GM12891 (cell line): ENCODE data around the gene RBX1.

Experiments used
- DNase-seq: peaks from one replicate; pipeline ENCODE4 v3.0.0; 2011; ENCODE audit warnings: low spot score; ENCODE audit not compliant: insufficient read length
- FAIRE-seq: peaks from 2 replicates; lab custom pipeline; 2011; peaks lifted over from hg19 to GRCh38; lab: Jason Lieb, UNC
- PAX5 ChIP-seq: IDR thresholded peaks from 2 replicates; pipeline ENCODE4 v1.6.1; 2011; ENCODE audit warnings: low read length, moderate library complexity, mild to moderate bottlenecking; ENCODE audit not compliant: insufficient read depth, severe bottlenecking
- POLR2A ChIP-seq: IDR thresholded peaks from 2 replicates; pipeline ENCODE4 v1.6.1; 2011; ENCODE audit warnings: low read depth, low read length, control low read depth
- POLR2AphosphoS5 ChIP-seq: IDR thresholded peaks from 2 replicates; pipeline ENCODE4 v1.6.1; 2011; ENCODE audit warnings: low read depth, low read length, control low read depth
- POU2F2 ChIP-seq: IDR thresholded peaks from 2 replicates; pipeline ENCODE4 v1.6.1; 2011; ENCODE audit warnings: low read depth, mild to moderate bottlenecking, control low read depth, low read length, moderate library complexity
- SPI1 ChIP-seq: IDR thresholded peaks from 2 replicates; pipeline ENCODE4 v1.6.1; 2011; ENCODE audit warnings: low read depth, low read length, control low read depth
- TAF1 ChIP-seq: IDR thresholded peaks from 2 replicates; pipeline ENCODE4 v1.6.1; 2011; ENCODE audit warnings: low read depth, low read length, control low read depth

The RBX1 gene

GRCh38 chr22:40973144-40973543 is 22.0 kb downstream of the RBX1 start:
- TF ChIP-seq POU2F2, result no peak
- TF ChIP-seq POLR2AphosphoS5, result no peak; the same call in 1 of the 2 replicates
- no peak for TF ChIP-seq TAF1
- TF ChIP-seq PAX5, result no peak
- TF ChIP-seq POLR2A, result no peak
- no peak for TF ChIP-seq SPI1
- FAIRE-seq (no peak), DNase-seq (no peak)

GRCh38 chr22:40975366-40975765 is 24.2 kb downstream of the RBX1 start:
- FAIRE-seq (no peak), DNase-seq (no peak)
- TF ChIP-seq TAF1 (no peak), SPI1 (no peak), PAX5 (no peak), POU2F2 (no peak), POLR2AphosphoS5 (no peak), POLR2A (no peak)

DNA sequence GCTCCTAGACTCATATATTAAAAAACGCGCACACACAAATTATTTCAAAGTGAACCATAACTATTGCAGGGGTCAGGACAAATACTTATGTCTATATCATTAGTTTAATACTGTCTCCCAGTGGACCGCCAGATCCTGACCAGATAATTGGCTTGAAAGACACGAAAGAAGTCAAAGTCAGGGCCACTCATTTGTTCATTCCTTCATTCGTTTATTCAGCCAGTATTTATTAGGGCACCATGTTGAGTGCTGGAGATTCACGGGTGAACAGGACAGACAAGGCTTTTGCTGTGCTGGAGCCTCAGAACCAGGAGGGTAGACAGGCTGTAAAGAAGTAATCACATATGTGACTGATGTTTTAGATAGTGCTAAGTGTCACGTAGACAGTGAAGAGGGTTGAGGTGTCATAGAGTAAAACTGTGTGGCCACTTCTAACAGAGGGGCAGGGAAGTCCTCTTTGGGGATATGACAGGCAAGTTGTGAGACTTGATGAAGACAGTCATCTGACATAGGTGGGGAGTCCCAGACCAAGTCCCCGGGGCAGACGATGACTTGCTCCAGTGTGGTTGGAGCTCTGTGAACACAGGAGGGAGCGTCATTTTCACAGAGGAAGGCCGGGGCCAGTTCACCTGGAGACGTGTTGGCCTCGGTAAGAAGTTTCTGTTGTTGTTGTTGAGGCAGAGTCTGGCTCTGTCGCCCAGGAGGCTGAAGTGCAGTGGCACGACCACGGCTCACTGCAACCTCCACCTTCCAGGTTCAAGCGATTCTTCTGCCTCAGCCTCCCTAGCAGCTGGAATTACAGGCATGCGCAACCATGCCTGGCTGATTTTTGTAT is 25.9 kb downstream of the RBX1 start:
- no peak for TF ChIP-seq POLR2AphosphoS5
- TF ChIP-seq SPI1, result no peak
- TF ChIP-seq POU2F2, result no peak
- no peak for TF ChIP-seq TAF1
- no peak for TF ChIP-seq POLR2A
- no peak for TF ChIP-seq PAX5
- DNase-seq, result no peak
- FAIRE-seq, result no peak

GRCh38 chr22:40979198-40979597 is 28.0 kb downstream of the RBX1 start:
- no peak for DNase-seq
- TF ChIP-seq TAF1 (no peak), PAX5 (no peak), SPI1 (no peak), POLR2AphosphoS5 (no peak), POLR2A (no peak), POU2F2 (no peak)
- no peak for FAIRE-seq

DNA sequence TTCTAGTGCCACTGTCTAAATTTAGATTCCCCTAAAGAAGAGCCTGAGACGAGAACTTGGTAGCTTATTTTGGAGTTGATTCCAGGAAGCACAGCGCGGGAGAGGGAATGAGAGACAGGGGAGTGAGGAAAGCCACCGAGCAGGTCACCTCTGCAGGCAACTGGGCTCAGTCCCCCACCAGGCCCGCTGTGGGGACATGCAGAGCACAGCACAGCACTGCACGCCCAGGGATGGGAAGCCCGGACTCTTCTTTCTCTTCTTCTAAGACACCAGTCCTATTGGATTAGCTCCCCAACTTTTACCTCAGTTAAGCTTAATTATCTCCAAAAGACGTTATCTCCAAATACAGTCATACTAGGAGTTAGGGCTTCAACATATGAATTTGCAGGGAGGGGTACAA is 28.7 kb downstream of the RBX1 start:
- TF ChIP-seq SPI1 (no peak), PAX5 (no peak), TAF1 (no peak), POLR2A (no peak), POLR2AphosphoS5 (no peak), POU2F2 (no peak)
- DNase-seq, result no peak
- FAIRE-seq, result no peak

- no peak for DNase-seq
- FAIRE-seq, result no peak
- TF ChIP-seq POU2F2 (no peak), PAX5 (no peak), TAF1 (no peak)
These were observed 31.6 kb downstream of the RBX1 start for GRCh38 chr22:40982482-40983385.

DNA sequence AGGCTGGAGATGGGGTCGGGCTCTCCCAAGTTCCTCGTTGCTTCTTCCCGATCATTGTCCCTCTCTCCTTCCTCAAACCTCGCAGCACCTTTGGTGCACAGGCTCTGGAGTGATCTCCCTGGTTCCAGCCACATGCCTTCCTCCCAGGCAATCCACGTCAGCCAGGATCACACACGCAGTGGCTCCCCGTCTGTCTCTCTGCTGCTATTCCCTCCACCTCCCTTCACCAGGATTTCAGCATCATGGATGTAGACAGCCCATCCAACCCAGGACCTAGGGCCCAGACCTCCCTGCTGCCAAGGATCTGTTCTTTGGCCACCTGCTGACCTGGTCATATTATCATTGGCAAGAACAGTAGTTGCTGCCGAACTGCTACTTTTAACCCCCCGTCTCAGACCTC is 40.1 kb downstream of the RBX1 start:
- no peak for DNase-seq
- no peak for FAIRE-seq
- TF ChIP-seq TAF1 (no peak), POLR2A (no peak), POU2F2 (no peak), PAX5 (no peak), POLR2AphosphoS5 (no peak), SPI1 (no peak)

- DNase-seq (no peak), FAIRE-seq (no peak)
- TF ChIP-seq POLR2AphosphoS5 (no peak), PAX5 (no peak), SPI1 (no peak), POU2F2 (no peak), TAF1 (no peak), POLR2A (no peak)
These were observed 44.6 kb downstream of the RBX1 start for GRCh38 chr22:40995821-40996220.

- DNase-seq (no peak), FAIRE-seq (no peak)
- no peak for TF ChIP-seq PAX5
- no peak for TF ChIP-seq SPI1
- no peak for TF ChIP-seq POU2F2
- no peak for TF ChIP-seq POLR2A
- no peak for TF ChIP-seq TAF1
- no peak for TF ChIP-seq POLR2AphosphoS5
These were observed 46.3 kb downstream of the RBX1 start for GRCh38 chr22:40997520-40997919.
